ENCODE data around the gene ZNHIT6. TPM values are rescaled to one million over a fixed set of nuclear protein-coding genes. Genes with fewer than 3 reads are reported as not detected.

Gene ZNHIT6
- total RNA-seq, 1 donor from 2014 or later: 8.7 TPM

GRCh38 chr1:85665932-85666331 lies 42.3 kb downstream of the ZNHIT6 start:
- peaks cover 10% of the 10 kb centered on the region for H3K4me1 ChIP-seq
- intact Hi-C loops (cut with micrococcal nuclease): no loop called here
- TF ChIP-seq CTCF (IDR thresholded peaks at IDR 0.05; ENCODE audit: borderline replicate concordance): no peak
- no peak overlapping the region for H3K4me3 ChIP-seq
- no peak for DNase-seq
- H3K36me3 ChIP-seq: peaks cover 34% of the 10 kb centered on the region
- H3K27ac ChIP-seq (replicated peaks): no peak overlapping the region
- no peaks in the 10 kb centered on the region for H3K27me3 ChIP-seq (ENCODE audit: low read depth)
- no peaks in the 10 kb centered on the region for H3K9me3 ChIP-seq (replicated peaks)

- Histone ChIP-seq H3K27me3 (ENCODE audit: low read depth) (no peaks in the 10 kb centered on the region), H3K36me3 (peaks cover 14% of the 10 kb centered on the region), H3K4me3 (no peak overlapping the region), H3K4me1 (peaks cover 10% of the 10 kb centered on the region), H3K27ac (replicated peaks) (no peak overlapping the region), H3K9me3 (replicated peaks) (no peaks in the 10 kb centered on the region)
- no peak for DNase-seq
- no peak for TF ChIP-seq CTCF (IDR thresholded peaks at IDR 0.05; ENCODE audit: borderline replicate concordance)
- intact Hi-C loops (cut with micrococcal nuclease): no loop called here
Observed at GRCh38 chr1:85663382-85663781, 44.9 kb downstream of the ZNHIT6 start.

- no peak overlapping the region for H3K4me3 ChIP-seq
- H3K27ac ChIP-seq (replicated peaks): no peak overlapping the region
- intact Hi-C loops (cut with micrococcal nuclease): no loop called here
- peaks cover 10% of the 10 kb centered on the region for H3K4me1 ChIP-seq
- no peak for DNase-seq
- no peaks in the 10 kb centered on the region for H3K9me3 ChIP-seq (replicated peaks)
- no peaks in the 10 kb centered on the region for H3K27me3 ChIP-seq (ENCODE audit: low read depth)
- no peak for TF ChIP-seq CTCF (IDR thresholded peaks at IDR 0.05; ENCODE audit: borderline replicate concordance)
- peaks cover 4% of the 10 kb centered on the region for H3K36me3 ChIP-seq
Observed at GRCh38 chr1:85661767-85662166, 46.5 kb downstream of the ZNHIT6 start.

- intact Hi-C loops (cut with micrococcal nuclease): no loop called here
Observed at GRCh38 chr1:85660541-85660940, 47.7 kb downstream of the ZNHIT6 start.

GRCh38 chr1:85659174-85659573 lies 49.1 kb downstream of the ZNHIT6 start:
- no peaks in the 10 kb centered on the region for H3K27me3 ChIP-seq (ENCODE audit: low read depth)
- no peaks in the 10 kb centered on the region for H3K9me3 ChIP-seq (replicated peaks)
- TF ChIP-seq CTCF (IDR thresholded peaks at IDR 0.05; ENCODE audit: borderline replicate concordance): no peak
- H3K27ac ChIP-seq (replicated peaks): no peak overlapping the region
- H3K4me1 ChIP-seq: peaks cover 10% of the 10 kb centered on the region
- intact Hi-C loops (cut with micrococcal nuclease): no loop called here
- no peak overlapping the region for H3K4me3 ChIP-seq
- DNase-seq: no peak
- peaks cover 7% of the 10 kb centered on the region for H3K36me3 ChIP-seq

More at GRCh38 chr1:85660541-85660940, 47.7 kb downstream of the ZNHIT6 start:
- Histone ChIP-seq H3K27me3 (ENCODE audit: low read depth) (no peaks in the 10 kb centered on the region), H3K4me1 (peaks cover 10% of the 10 kb centered on the region), H3K27ac (replicated peaks) (no peak overlapping the region), H3K4me3 (no peak overlapping the region), H3K36me3 (no peaks in the 10 kb centered on the region), H3K9me3 (replicated peaks) (no peaks in the 10 kb centered on the region)
- DNase-seq: no peak
- TF ChIP-seq CTCF (IDR thresholded peaks at IDR 0.05; ENCODE audit: borderline replicate concordance): no peak

GRCh38 chr1:85656948-85657347 lies 51.3 kb downstream of the ZNHIT6 start:
- no peaks in the 10 kb centered on the region for H3K27me3 ChIP-seq (ENCODE audit: low read depth)

More at GRCh38 chr1:85656948-85657347, 51.3 kb downstream of the ZNHIT6 start:
- H3K36me3 ChIP-seq: peaks cover 26% of the 10 kb centered on the region
- H3K27ac ChIP-seq (replicated peaks): no peak overlapping the region
- TF ChIP-seq CTCF (IDR thresholded peaks at IDR 0.05; ENCODE audit: borderline replicate concordance): no peak
- intact Hi-C loops (cut with micrococcal nuclease): no loop called here
- no peak for DNase-seq
- no peaks in the 10 kb centered on the region for H3K9me3 ChIP-seq (replicated peaks)
- peaks cover 7% of the 10 kb centered on the region for H3K4me1 ChIP-seq
- no peak overlapping the region for H3K4me3 ChIP-seq
